SK-N-SH (cell line): ENCODE results near the gene PLEKHG7. TPM values are rescaled to one million over a fixed set of nuclear protein-coding genes. Genes with fewer than 3 reads are reported as not detected.

Source experiments
- CTCF ChIA-PET: fragments of 300-600, 350-600 bp; formaldehyde crosslinking; extraction: SDS; loops from one replicate; lab custom pipeline; 2021; lab: Yijun Ruan, JAX
- POLR2A ChIA-PET: fragments of 350-600 bp; sonication (Branson Sonifier 250); formaldehyde crosslinking; extraction: SDS; loops from one replicate; lab custom pipeline; 2020; ENCODE audit warnings: antibody characterized with exemption, inconsistent platforms; lab: Yijun Ruan, JAX
- DNase-seq: peaks from one replicate; pipeline ENCODE4 v3.0.0; 2012
- H2AFZ ChIP-seq: fragments of 200-600 bp; sonication (generic); 2 replicates; pipeline ENCODE4 v1.8.1; 2016; ENCODE audit warnings: antibody characterized with exemption, mild to moderate bottlenecking, low read depth
- H3F3A ChIP-seq: fragments of 200-600 bp; sonication (generic); replicated peaks from 2 replicates; pipeline ENCODE3; 2016; ENCODE audit warnings: antibody characterized with exemption, mild to moderate bottlenecking; ENCODE audit not compliant: insufficient read depth
- H3K27ac ChIP-seq, 2 experiments: fragments of 200-500 bp in 1 of 2; fragments of 200-600 bp in 1 of 2; sonication (Bioruptor generic) in 1 of 2; sonication (generic), shearing (Covaris generic) in 1 of 2; 2 replicates each; pipeline versions ENCODE4 v1.5.1 to v1.6.1; 2014 to 2016; ENCODE audit warnings: low read depth in 2 of 2, inconsistent platforms in 1 of 2, low read length in 1 of 2, mild to moderate bottlenecking in 1 of 2, mixed read lengths in 1 of 2
- H3K27me3 ChIP-seq: fragments of 200-600 bp; sonication (generic), shearing (Covaris generic); 2 replicates; pipeline ENCODE4 v1.6.1; 2016; ENCODE audit warnings: mixed run types; ENCODE audit not compliant: insufficient read depth
- H3K36me3 ChIP-seq, 2 experiments: fragments of 200-500 bp in 1 of 2; fragments of 200-600 bp in 1 of 2; sonication (Bioruptor generic) in 1 of 2; sonication (generic) in 1 of 2; replicated peaks in 1 of 2; 2 replicates each; pipeline versions ENCODE3 to v1.5.1; 2014 to 2016; ENCODE audit warnings: low read length in 1 of 2, mild to moderate bottlenecking in 1 of 2; ENCODE audit not compliant: insufficient read depth in 2 of 2, control insufficient read depth in 1 of 2
- H3K4me1 ChIP-seq, 2 experiments: fragments of 200-500 bp in 1 of 2; fragments of 200-600 bp in 1 of 2; sonication (Bioruptor generic) in 1 of 2; sonication (generic), shearing (Covaris generic) in 1 of 2; 2 replicates each; pipeline versions ENCODE4 v1.5.1 to v1.6.1; 2014 to 2016; ENCODE audit warnings: low read depth in 1 of 2, low read length in 1 of 2, mixed run types in 1 of 2; ENCODE audit not compliant: insufficient read depth in 2 of 2, control insufficient read depth in 1 of 2
- H3K4me2 ChIP-seq: fragments of 200-600 bp; sonication (generic), shearing (Covaris generic); 2 replicates; pipeline ENCODE4 v1.6.1; 2017; ENCODE audit warnings: mixed run types
- H3K4me3 ChIP-seq, 2 experiments: fragments of 200-500 bp in 1 of 2; fragments of 200-600 bp in 1 of 2; sonication (Bioruptor generic) in 1 of 2; sonication (generic), shearing (Covaris generic) in 1 of 2; 2 replicates each; pipeline versions ENCODE4 v1.5.1 to v1.8.1; 2014 to 2016; ENCODE audit warnings: low read depth in 2 of 2, inconsistent platforms in 1 of 2, low read length in 1 of 2, mild to moderate bottlenecking in 1 of 2, mixed read lengths in 1 of 2, moderate library complexity in 1 of 2
- H3K79me2 ChIP-seq: fragments of 200-600 bp; sonication (generic); 2 replicates; pipeline ENCODE4 v1.8.1; 2017; ENCODE audit warnings: mild to moderate bottlenecking; ENCODE audit not compliant: insufficient read depth
- H3K9ac ChIP-seq: fragments of 200-600 bp; sonication (generic); 2 replicates; pipeline ENCODE4 v1.6.1; 2017; ENCODE audit warnings: mixed run types
- H3K9me2 ChIP-seq: fragments of 200-600 bp; sonication (generic); 2 replicates; pipeline ENCODE4 v1.6.1; 2017; ENCODE audit warnings: mixed run types
- H3K9me3 ChIP-seq: fragments of 200-600 bp; sonication (generic); 2 replicates; pipeline ENCODE4 v1.6.1; 2017; ENCODE audit warnings: mixed run types, mild to moderate bottlenecking, moderate library complexity
- H4K20me1 ChIP-seq: fragments of 200-600 bp; sonication (generic); 2 replicates; pipeline ENCODE4 v1.6.1; 2017; ENCODE audit warnings: mild to moderate bottlenecking, mixed run types; ENCODE audit not compliant: insufficient read depth
- CHD2 ChIP-seq: fragments of 150-350 bp; IDR thresholded peaks from 2 replicates; pipeline ENCODE4 v1.6.1; 2018; ENCODE audit warnings: low read length; ENCODE audit not compliant: partially characterized antibody
- EP300 ChIP-seq, 2 experiments: IDR thresholded peaks; 2 replicates each; pipeline versions ENCODE4 v1.4.0 to v1.6.1; 2012; ENCODE audit warnings: borderline replicate concordance in 1 of 2, low read depth in 1 of 2, low read length in 1 of 2
- FOSL2 ChIP-seq: IDR thresholded peaks from 2 replicates; pipeline ENCODE4 v1.4.0; 2012; ENCODE audit warnings: low read depth, mild to moderate bottlenecking, moderate library complexity, borderline replicate concordance
- FOXJ3 ChIP-seq: sonication (generic); formaldehyde crosslinking; IDR thresholded peaks from 2 replicates; pipeline ENCODE4 v1.5.1; 2020; ENCODE audit warnings: mild to moderate bottlenecking, missing genetic modification reagents
- FOXM1 ChIP-seq: IDR thresholded peaks from 2 replicates; pipeline ENCODE4 v1.4.0; 2012; ENCODE audit warnings: low read depth, mild to moderate bottlenecking
- GABPA ChIP-seq: IDR thresholded peaks from 2 replicates; pipeline ENCODE4 v1.4.0; 2012; ENCODE audit warnings: low read depth, mild to moderate bottlenecking
- IRF3 ChIP-seq: fragments of 150-350 bp; IDR thresholded peaks from 2 replicates; pipeline ENCODE4 v1.6.1; 2016; ENCODE audit warnings: mild to moderate bottlenecking, low read depth, low read length
- NFIC ChIP-seq: IDR thresholded peaks from 2 replicates; pipeline ENCODE4 v1.4.0; 2012; ENCODE audit warnings: borderline replicate concordance
- RCOR1 ChIP-seq: fragments of 150-350 bp; IDR thresholded peaks from 2 replicates; pipeline ENCODE4 v1.6.1; 2017; ENCODE audit warnings: antibody characterized with exemption, low read length
- REST ChIP-seq: IDR thresholded peaks from 2 replicates; pipeline ENCODE4 v1.6.1; 2012; ENCODE audit warnings: mild to moderate bottlenecking, low read depth, low read length, moderate library complexity
- RFX5 ChIP-seq: IDR thresholded peaks from 2 replicates; pipeline ENCODE4 v1.6.1; 2012; ENCODE audit warnings: mild to moderate bottlenecking, improper control_type of control experiment, low read length
- SIN3A ChIP-seq: IDR thresholded peaks from 2 replicates; pipeline ENCODE4 v1.6.1; 2012; ENCODE audit warnings: low read depth, mild to moderate bottlenecking, low read length, moderate library complexity, borderline replicate concordance
- TAF1 ChIP-seq: IDR thresholded peaks from 2 replicates; pipeline ENCODE4 v1.6.1; 2012; ENCODE audit warnings: low read depth, mild to moderate bottlenecking, low read length, moderate library complexity, borderline replicate concordance
- YY1 ChIP-seq: IDR thresholded peaks from 2 replicates; pipeline ENCODE4 v1.4.0; 2012; ENCODE audit warnings: low read depth, mild to moderate bottlenecking
- WGBS: methylation state at CpG from one replicate; pipeline ENCODE4 v1.1.6; 2017; ENCODE audit warnings: low lambda C conversion rate; 5-methylcytosine and 5-hydroxymethylcytosine counted together
- polyA plus RNA-seq, 3 experiments: library from polyadenylated mRNA; depleted of rRNA; stranded (reverse); fragments of >200 nt; gene quantifications; 2 replicates each; pipeline ENCODE4 v1.2.3, GENCODE V29; 2012
- TF ChIP-seq, protein P1 (sequence below): fragments of 200-600 bp; sonication (generic); IDR thresholded peaks from 2 replicates; pipeline ENCODE4 v1.6.1; 2017; ENCODE audit warnings: antibody characterized with exemption, mild to moderate bottlenecking, moderate library complexity
- TF ChIP-seq, protein P2 (sequence below): IDR thresholded peaks from 2 replicates; pipeline ENCODE4 v1.4.0; 2012; ENCODE audit warnings: low read depth
- TF ChIP-seq, protein P3 (sequence below): IDR thresholded peaks from 2 replicates; pipeline ENCODE4; 2012
- TF ChIP-seq, protein P4 (sequence below): IDR thresholded peaks from 2 replicates; pipeline ENCODE4 v1.4.0; 2012; ENCODE audit warnings: low read depth, borderline replicate concordance
- TF ChIP-seq, protein P5 (sequence below): fragments of 150-350 bp; IDR thresholded peaks from 2 replicates; pipeline ENCODE4 v1.6.1; 2017; ENCODE audit warnings: antibody characterized with exemption, low read length, low read depth, borderline replicate concordance

Gene PLEKHG7
- polyA plus RNA-seq, 1 of the 3 experiments (the other 2 are of a cell fraction), result not detected

GRCh38 chr12:92718483-92718990 lies 15.7 kb downstream of the PLEKHG7 start (continued):
- TF ChIP-seq, protein P1, sequence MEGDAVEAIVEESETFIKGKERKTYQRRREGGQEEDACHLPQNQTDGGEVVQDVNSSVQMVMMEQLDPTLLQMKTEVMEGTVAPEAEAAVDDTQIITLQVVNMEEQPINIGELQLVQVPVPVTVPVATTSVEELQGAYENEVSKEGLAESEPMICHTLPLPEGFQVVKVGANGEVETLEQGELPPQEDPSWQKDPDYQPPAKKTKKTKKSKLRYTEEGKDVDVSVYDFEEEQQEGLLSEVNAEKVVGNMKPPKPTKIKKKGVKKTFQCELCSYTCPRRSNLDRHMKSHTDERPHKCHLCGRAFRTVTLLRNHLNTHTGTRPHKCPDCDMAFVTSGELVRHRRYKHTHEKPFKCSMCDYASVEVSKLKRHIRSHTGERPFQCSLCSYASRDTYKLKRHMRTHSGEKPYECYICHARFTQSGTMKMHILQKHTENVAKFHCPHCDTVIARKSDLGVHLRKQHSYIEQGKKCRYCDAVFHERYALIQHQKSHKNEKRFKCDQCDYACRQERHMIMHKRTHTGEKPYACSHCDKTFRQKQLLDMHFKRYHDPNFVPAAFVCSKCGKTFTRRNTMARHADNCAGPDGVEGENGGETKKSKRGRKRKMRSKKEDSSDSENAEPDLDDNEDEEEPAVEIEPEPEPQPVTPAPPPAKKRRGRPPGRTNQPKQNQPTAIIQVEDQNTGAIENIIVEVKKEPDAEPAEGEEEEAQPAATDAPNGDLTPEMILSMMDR, result no peak
- TF ChIP-seq CHD2 (no peak), EP300 (IDR thresholded peaks at IDR 0.05; ENCODE audit: borderline replicate concordance in 1 of 2, low read depth in 1 of 2, low read length in 1 of 2) (no peak), RFX5 (no peak), YY1 (no peak), FOSL2 (no peak), IRF3 (no peak), GABPA (no peak), FOXJ3 (CRISPR knock-in tag) (no peak), NFIC (no peak), RCOR1 (no peak)

- WGBS, result 47% methylated on average over 6 of the region's 6 CpGs
- no peaks in the 10 kb centered on the region for H4K20me1 ChIP-seq
- H3K27me3 ChIP-seq, result no peaks in the 10 kb centered on the region
- H3K4me1 ChIP-seq, result no peaks in the 10 kb centered on the region; a peak in 1 of 4 replicates
- no peak for DNase-seq
- H3K36me3 ChIP-seq, result no peaks in the 10 kb centered on the region
- no peaks in the 10 kb centered on the region for H3K9me2 ChIP-seq
- CTCF ChIA-PET, result interaction anchor here (0.7 kb wide), 1 partner anchor 654 kb away, joined by 3 read pairs; no protein-coding TSS in a partner anchor
- POLR2A ChIA-PET, result no interaction called here
- H3K9me3 ChIP-seq, result no peaks in the 10 kb centered on the region
- no peaks in the 10 kb centered on the region for H3K79me2 ChIP-seq
- peak overlapping the region in 1 of 2 experiments; percentile 37; a peak in 2 of 4 replicates for H3K27ac ChIP-seq
- peaks cover 3% of the 10 kb centered on the region for H3F3A ChIP-seq
- H2AFZ ChIP-seq, result no peak overlapping the region
- peak overlapping the region; percentile 23; the same call in 1 of the 2 replicates for H3K4me2 ChIP-seq
- H3K4me3 ChIP-seq, result no peak overlapping the region
- no peak overlapping the region for H3K9ac ChIP-seq
- TF ChIP-seq FOXM1 (no peak), GABPA (no peak; the same call in 1 of the 2 replicates), CHD2 (no peak), REST (no peak), FOSL2 (peak; percentile 62), TAF1 (no peak), RFX5 (no peak), YY1 (no peak), RCOR1 (no peak), SIN3A (no peak)
- TF ChIP-seq, protein P2, sequence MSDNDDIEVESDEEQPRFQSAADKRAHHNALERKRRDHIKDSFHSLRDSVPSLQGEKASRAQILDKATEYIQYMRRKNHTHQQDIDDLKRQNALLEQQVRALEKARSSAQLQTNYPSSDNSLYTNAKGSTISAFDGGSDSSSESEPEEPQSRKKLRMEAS, result peak; percentile 68
- TF ChIP-seq, protein P3, sequence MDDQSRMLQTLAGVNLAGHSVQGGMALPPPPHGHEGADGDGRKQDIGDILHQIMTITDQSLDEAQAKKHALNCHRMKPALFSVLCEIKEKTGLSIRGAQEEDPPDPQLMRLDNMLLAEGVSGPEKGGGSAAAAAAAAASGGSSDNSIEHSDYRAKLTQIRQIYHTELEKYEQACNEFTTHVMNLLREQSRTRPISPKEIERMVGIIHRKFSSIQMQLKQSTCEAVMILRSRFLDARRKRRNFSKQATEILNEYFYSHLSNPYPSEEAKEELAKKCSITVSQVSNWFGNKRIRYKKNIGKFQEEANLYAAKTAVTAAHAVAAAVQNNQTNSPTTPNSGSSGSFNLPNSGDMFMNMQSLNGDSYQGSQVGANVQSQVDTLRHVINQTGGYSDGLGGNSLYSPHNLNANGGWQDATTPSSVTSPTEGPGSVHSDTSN, result peak; percentile 72
- TF ChIP-seq, protein P4, sequence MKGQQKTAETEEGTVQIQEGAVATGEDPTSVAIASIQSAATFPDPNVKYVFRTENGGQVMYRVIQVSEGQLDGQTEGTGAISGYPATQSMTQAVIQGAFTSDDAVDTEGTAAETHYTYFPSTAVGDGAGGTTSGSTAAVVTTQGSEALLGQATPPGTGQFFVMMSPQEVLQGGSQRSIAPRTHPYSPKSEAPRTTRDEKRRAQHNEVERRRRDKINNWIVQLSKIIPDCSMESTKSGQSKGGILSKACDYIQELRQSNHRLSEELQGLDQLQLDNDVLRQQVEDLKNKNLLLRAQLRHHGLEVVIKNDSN, result peak; percentile 67; the same call in 1 of the 2 replicates
- TF ChIP-seq, protein P5, sequence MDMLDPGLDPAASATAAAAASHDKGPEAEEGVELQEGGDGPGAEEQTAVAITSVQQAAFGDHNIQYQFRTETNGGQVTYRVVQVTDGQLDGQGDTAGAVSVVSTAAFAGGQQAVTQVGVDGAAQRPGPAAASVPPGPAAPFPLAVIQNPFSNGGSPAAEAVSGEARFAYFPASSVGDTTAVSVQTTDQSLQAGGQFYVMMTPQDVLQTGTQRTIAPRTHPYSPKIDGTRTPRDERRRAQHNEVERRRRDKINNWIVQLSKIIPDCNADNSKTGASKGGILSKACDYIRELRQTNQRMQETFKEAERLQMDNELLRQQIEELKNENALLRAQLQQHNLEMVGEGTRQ, result no peak
These were observed 16.9 kb downstream of the PLEKHG7 start for GRCh38 chr12:92719674-92720073.
